Upper lobe of left lung (tissue), 6 donors: Measurements from ENCODE around the gene AQP2. TPM values are rescaled to one million over a fixed set of nuclear protein-coding genes. Genes with fewer than 3 reads are reported as not detected.

Experiments used
- ATAC-seq, 2 donors: fragments of 200-7000 bp; cut with Tn5 transposase; one replicate each; pipeline ENCODE4 v1.9.1; 2022; ENCODE audit warnings: mild to moderate bottlenecking in 2 of 2, moderate library complexity in 2 of 2; ENCODE audit not compliant: low FRiP score in 2 of 2
- DNase-seq, 2 donors: peaks; one replicate each; pipeline ENCODE4 v3.0.0-alpha.2; 2019 to 2020
- H3K27ac ChIP-seq, 4 donors: fragments of 200-600 bp; sonication (generic); one replicate each; pipeline ENCODE4 v1.5.1; 2016 to 2019
- H3K27me3 ChIP-seq, 4 donors: fragments of 200-600 bp; sonication (generic); one replicate each; pipeline ENCODE4 v1.5.1; 2017 to 2019
- H3K36me3 ChIP-seq, 4 donors: fragments of 200-600 bp; sonication (generic); one replicate each; pipeline ENCODE4 v1.5.1; 2016 to 2019
- H3K4me1 ChIP-seq, 4 donors: fragments of 200-600 bp; sonication (generic); one replicate each; pipeline ENCODE4 v1.5.1; 2018 to 2019
- H3K4me3 ChIP-seq, 4 donors: fragments of 200-600 bp; sonication (generic); one replicate each; pipeline ENCODE4 v1.5.1; 2017 to 2019; ENCODE audit warnings: mild to moderate bottlenecking in 2 of 4, moderate library complexity in 1 of 4
- H3K9me3 ChIP-seq, 4 donors: fragments of 200-600 bp; sonication (generic); one replicate each; pipeline ENCODE4 v1.5.1; 2018 to 2019
- CTCF ChIP-seq, 6 experiments: fragments of 450-650 bp in 4 of 6; fragments of 200-600 bp in 2 of 6; sonication (generic) in 2 of 6; IDR thresholded peaks; one replicate each; pipeline ENCODE4 v1.5.1; 2016 to 2019; ENCODE audit warnings: antibody characterized with exemption in 6 of 6
- EP300 ChIP-seq, 4 donors: sonication (generic); formaldehyde crosslinking; IDR thresholded peaks; one replicate each; pipeline ENCODE4 v1.5.1; 2017; ENCODE audit warnings: antibody characterized with exemption in 4 of 4, control low read depth in 2 of 4
- POLR2A ChIP-seq, 4 donors: fragments of 450-650 bp; IDR thresholded peaks; one replicate each; pipeline ENCODE4 v1.5.1; 2016 to 2017; ENCODE audit warnings: antibody characterized with exemption in 4 of 4, mild to moderate bottlenecking in 2 of 4
- POLR2AphosphoS5 ChIP-seq, 2 donors: sonication (generic); formaldehyde crosslinking; IDR thresholded peaks; one replicate each; pipeline ENCODE4 v1.5.1; 2017; ENCODE audit warnings: antibody characterized with exemption in 2 of 2
- WGBS, 2 donors: methylation state at CpG; one replicate each; pipeline ENCODE4 v1.1.5; 2017 to 2018; 5-methylcytosine and 5-hydroxymethylcytosine counted together
- total RNA-seq, 6 donors: library from RNA; depleted of rRNA in 4 of 6; stranded (reverse); fragments of >200 nt in 4 of 6; gene quantifications; one replicate each; pipeline versions ENCODE4 v1.1.0 to v1.2.1, GENCODE V29; 2016 to 2021
- donor health status: DM: no; HTN: no; CAD: no; lungs with moderate emphysema.
- donor health status: DM: no; HTN: yes; CAD: no; lungs with severe emphysema.

AQP2 gene
- total RNA-seq, 6 donors from 2014 or later = 0.15 TPM; not detected in 5

- WGBS, 2 donors = 84% methylated on average over 8 to 16 of the region's 16 CpGs
- H3K9me3 ChIP-seq = no peaks in the 10 kb centered on the region
- no peak overlapping the region for H3K27ac ChIP-seq
- H3K36me3 ChIP-seq = no peaks in the 10 kb centered on the region
- H3K4me1 ChIP-seq = peaks cover 0 to 4% (median 0%) of the 10 kb centered on the region in 4 donors
- TF ChIP-seq EP300 (IDR thresholded peaks at IDR 0.05) = no peak
- TF ChIP-seq POLR2A (IDR thresholded peaks at IDR 0.05) = no peak
- DNase-seq = peak in 1 of 2 donors; percentile 74
- no peak overlapping the region for H3K4me3 ChIP-seq
- ATAC-seq = peak in 1 of 2 donors; percentile 51
- no peaks in the 10 kb centered on the region for H3K27me3 ChIP-seq
Observed at GRCh38 chr12:49912345-49913255, 37.9 kb upstream of the AQP2 start.

- 82 to 83% methylated on average over 8 of the region's 8 CpGs for WGBS, 2 donors
Observed at GRCh38 chr12:49916129-49916919, 34.2 kb upstream of the AQP2 start.

GRCh38 chr12:49917166-49917787, 33.3 kb upstream of the AQP2 start:
- no peaks in the 10 kb centered on the region for H3K27me3 ChIP-seq
- H3K4me3 ChIP-seq = no peak overlapping the region
- DNase-seq (no peak), ATAC-seq (no peak)
- WGBS, 2 donors = 89 to 93% methylated on average over 11 to 12 of the region's 12 CpGs
- no peaks in the 10 kb centered on the region for H3K9me3 ChIP-seq
- TF ChIP-seq CTCF (IDR thresholded peaks at IDR 0.05) (no peak), POLR2AphosphoS5 (IDR thresholded peaks at IDR 0.05) (no peak), POLR2A (IDR thresholded peaks at IDR 0.05) (no peak), EP300 (IDR thresholded peaks at IDR 0.05) (no peak)
- H3K36me3 ChIP-seq = no peaks in the 10 kb centered on the region
- peaks cover 0 to 11% (median 4%) of the 10 kb centered on the region in 4 donors for H3K4me1 ChIP-seq
- H3K27ac ChIP-seq = no peak overlapping the region

More at GRCh38 chr12:49916129-49916919, 34.2 kb upstream of the AQP2 start:
- no peaks in the 10 kb centered on the region for H3K9me3 ChIP-seq
- TF ChIP-seq POLR2A (IDR thresholded peaks at IDR 0.05) (no peak), CTCF (IDR thresholded peaks at IDR 0.05) (no peak), EP300 (IDR thresholded peaks at IDR 0.05) (no peak), POLR2AphosphoS5 (IDR thresholded peaks at IDR 0.05) (no peak)
- H3K4me3 ChIP-seq = no peak overlapping the region
- no peaks in the 10 kb centered on the region for H3K36me3 ChIP-seq
- peaks cover 0 to 11% (median 4%) of the 10 kb centered on the region in 4 donors for H3K4me1 ChIP-seq
- no peak overlapping the region for H3K27ac ChIP-seq
- ATAC-seq = no peak
- no peaks in the 10 kb centered on the region for H3K27me3 ChIP-seq
- DNase-seq = no peak

GRCh38 chr12:49917788-49918173, 32.8 kb upstream of the AQP2 start:
- ATAC-seq (no peak), DNase-seq (no peak)
- Histone ChIP-seq H3K36me3 (no peaks in the 10 kb centered on the region), H3K9me3 (no peaks in the 10 kb centered on the region), H3K27ac (no peak overlapping the region), H3K4me3 (no peak overlapping the region), H3K4me1 (peaks cover 0 to 11% (median 4%) of the 10 kb centered on the region in 4 donors), H3K27me3 (no peaks in the 10 kb centered on the region)
- 75 to 79% methylated on average over 5 of the region's 5 CpGs for WGBS, 2 donors
- TF ChIP-seq POLR2A (IDR thresholded peaks at IDR 0.05) (no peak), EP300 (IDR thresholded peaks at IDR 0.05) (no peak), POLR2AphosphoS5 (IDR thresholded peaks at IDR 0.05) (no peak), CTCF (IDR thresholded peaks at IDR 0.05) (no peak)
